IPS-NIHi11 (cell line): ENCODE measurements around the gene COL8A1.
A peak's percentile ranks its signal among the peaks of the same experiment; 100 is the strongest.

ENCODE experiments used
- DNase-seq: peaks from one replicate; pipeline ENCODE4 v3.0.0; 2012; ENCODE audit warnings: mixed read lengths, low spot score

COL8A1 gene

GRCh38 chr3:99674086-99674789 lies 35.8 kb downstream of the COL8A1 start:
- peak; percentile 19 for DNase-seq

GRCh38 chr3:99678023-99678422 lies 39.6 kb downstream of the COL8A1 start:
- no peak for DNase-seq

GRCh38 chr3:99678896-99679295 lies 40.5 kb downstream of the COL8A1 start:
- no peak for DNase-seq

- no peak for DNase-seq
Observed at GRCh38 chr3:99681512-99681911, 43.1 kb downstream of the COL8A1 start.

GRCh38 chr3:99681976-99682375 lies 43.6 kb downstream of the COL8A1 start:
- DNase-seq = no peak

- no peak for DNase-seq
Observed at GRCh38 chr3:99683465-99683864, 45.1 kb downstream of the COL8A1 start.

- no peak for DNase-seq
Observed at GRCh38 chr3:99683876-99684275, 45.5 kb downstream of the COL8A1 start.

- DNase-seq = no peak
Observed at GRCh38 chr3:99684644-99685043, 46.2 kb downstream of the COL8A1 start.

- no peak for DNase-seq
Observed at GRCh38 chr3:99686469-99686868, 48.1 kb downstream of the COL8A1 start.

GRCh38 chr3:99686955-99687612 lies 48.7 kb downstream of the COL8A1 start:
- peak; percentile 70 for DNase-seq

GRCh38 chr3:99690761-99691369 lies 52.5 kb downstream of the COL8A1 start:
- no peak for DNase-seq

- DNase-seq = no peak
Observed at GRCh38 chr3:99693636-99694035, 55.2 kb downstream of the COL8A1 start.

GRCh38 chr3:99696497-99696896 lies 58.1 kb downstream of the COL8A1 start:
- no peak for DNase-seq

GRCh38 chr3:99697250-99697649 lies 58.9 kb downstream of the COL8A1 start:
- DNase-seq = no peak

- no peak for DNase-seq
Observed at GRCh38 chr3:99698932-99699331, 60.5 kb downstream of the COL8A1 start.

- DNase-seq = no peak
Observed at GRCh38 chr3:99699841-99700240, 61.4 kb downstream of the COL8A1 start.

- no peak for DNase-seq
Observed at GRCh38 chr3:99700631-99701268, 62.4 kb downstream of the COL8A1 start.

- no peak for DNase-seq
Observed at GRCh38 chr3:99702953-99703943, 64.9 kb downstream of the COL8A1 start.

GRCh38 chr3:99704417-99704816 lies 66.0 kb downstream of the COL8A1 start:
- DNase-seq = no peak

GRCh38 chr3:99706410-99706809 lies 68.0 kb downstream of the COL8A1 start:
- no peak for DNase-seq

- no peak for DNase-seq
Observed at GRCh38 chr3:99708207-99708745, 69.9 kb downstream of the COL8A1 start.
